NCI-H128 (cell line): Measurements from ENCODE around the gene SNAPIN.

Source experiments
- DNase-seq: peaks from one replicate; lab custom pipeline; 2025; ENCODE audit not compliant: unreplicated experiment; lab: John Stamatoyannopoulos, UW

SNAPIN gene

GRCh38 chr1:153673511-153673910 lies 15.0 kb downstream of the SNAPIN start:
- DNase-seq: no peak

- DNase-seq: peak; percentile 19
Measured at GRCh38 chr1:153677718-153678518, 19.4 kb downstream of the SNAPIN start.

- no peak for DNase-seq
Measured at GRCh38 chr1:153678519-153679336, 20.2 kb downstream of the SNAPIN start, which contains the start of gene NPR1. Gene NPR1 (plus strand): TSS chr1:153678688. CDS start chr1:153679109, 421 bp downstream.

- DNase-seq: no peak
Measured at GRCh38 chr1:153679337-153680119, 21.0 kb downstream of the SNAPIN start.

- no peak for DNase-seq
Measured at GRCh38 chr1:153680120-153680403, 21.6 kb downstream of the SNAPIN start.

- no peak for DNase-seq
Measured at GRCh38 chr1:153682730-153683129, 24.2 kb downstream of the SNAPIN start.

- no peak for DNase-seq
Measured at GRCh38 chr1:153683854-153684253, 25.4 kb downstream of the SNAPIN start.

GRCh38 chr1:153684892-153685291 lies 26.4 kb downstream of the SNAPIN start:
- no peak for DNase-seq

- DNase-seq: no peak
Measured at GRCh38 chr1:153685544-153686340, 27.2 kb downstream of the SNAPIN start.

- no peak for DNase-seq
Measured at GRCh38 chr1:153687346-153688125, 29.0 kb downstream of the SNAPIN start.

- no peak for DNase-seq
Measured at GRCh38 chr1:153688276-153688675, 29.8 kb downstream of the SNAPIN start.

GRCh38 chr1:153688736-153689328 lies 30.3 kb downstream of the SNAPIN start:
- no peak for DNase-seq

GRCh38 chr1:153693466-153693865 lies 35.0 kb downstream of the SNAPIN start:
- DNase-seq: no peak

- DNase-seq: no peak
Measured at GRCh38 chr1:153696741-153697140, 38.2 kb downstream of the SNAPIN start.

- no peak for DNase-seq
Measured at GRCh38 chr1:153697191-153698019, 38.9 kb downstream of the SNAPIN start.

GRCh38 chr1:153698020-153698922 lies 39.8 kb downstream of the SNAPIN start:
- DNase-seq: no peak

GRCh38 chr1:153698923-153699714 lies 40.6 kb downstream of the SNAPIN start:
- DNase-seq: no peak
